Hepatocyte (in vitro differentiated cells): ENCODE data around the gene ITGA8.

Experiments used
- CTCF ChIP-seq: fragments of 200-600 bp; sonication (generic); IDR thresholded peaks from 2 replicates; pipeline ENCODE4 v1.5.1; 2016; ENCODE audit warnings: antibody characterized with exemption, mild to moderate bottlenecking; ENCODE audit not compliant: poor library complexity
- EZH2phosphoT487 ChIP-seq: fragments of 200-600 bp; sonication (generic); IDR thresholded peaks from one replicate; pipeline ENCODE4 v1.6.1; 2018; ENCODE audit warnings: antibody characterized with exemption, mild to moderate bottlenecking, low read depth, moderate library complexity; ENCODE audit not compliant: unreplicated experiment, severe bottlenecking

GRCh38 chr10:15695852-15696251 is 23.9 kb downstream of the ITGA8 start:
- TF ChIP-seq CTCF: no peak
- TF ChIP-seq EZH2phosphoT487: no peak
